HepG2 (cell line): ENCODE measurements around the gene FASTK. TPM values are rescaled to one million over a fixed set of nuclear protein-coding genes. Genes with fewer than 3 reads are reported as not detected.

Experiments
- POGZ ChIP-seq: sonication (generic); formaldehyde crosslinking; IDR thresholded peaks from 2 replicates; pipeline ENCODE4 v1.4.0; 2020; ENCODE audit warnings: mild to moderate bottlenecking, missing genetic modification reagents
- TCF7L2 ChIP-seq: IDR thresholded peaks from 2 replicates; pipeline ENCODE4 v1.6.1; 2011; ENCODE audit warnings: mild to moderate bottlenecking, low read depth, low read length, moderate library complexity
- ZBTB7B ChIP-seq: sonication (generic); formaldehyde crosslinking; IDR thresholded peaks from 2 replicates; pipeline ENCODE4 v1.4.0; 2020; ENCODE audit warnings: missing genetic modification reagents
- ZFP1 ChIP-seq: IDR thresholded peaks from 2 replicates; pipeline ENCODE4 v1.6.1; 2016
- ZNF232 ChIP-seq: sonication (generic); formaldehyde crosslinking; IDR thresholded peaks from 2 replicates; pipeline ENCODE4 v1.4.0; 2020; ENCODE audit warnings: missing genetic modification reagents, borderline replicate concordance
- ZNF383 ChIP-seq: sonication (generic); formaldehyde crosslinking; IDR thresholded peaks from 2 replicates; pipeline ENCODE4 v1.4.0; 2020; ENCODE audit warnings: missing genetic modification reagents, mild to moderate bottlenecking, borderline replicate concordance
- ZNF431 ChIP-seq: sonication (generic); formaldehyde crosslinking; IDR thresholded peaks from 2 replicates; pipeline ENCODE4 v1.9.0; 2022; ENCODE audit warnings: missing genetic modification reagents, low read depth, mild to moderate bottlenecking, borderline replicate concordance
- ZNF687 ChIP-seq: sonication (generic); formaldehyde crosslinking; IDR thresholded peaks from 2 replicates; pipeline ENCODE4 v1.5.1; 2020; ENCODE audit warnings: mild to moderate bottlenecking, missing genetic modification reagents, moderate library complexity
- polyA plus RNA-seq, 8 experiments: library from polyadenylated mRNA; depleted of rRNA in 3 of 8; stranded (reverse) in 7 of 8; unstranded in 1 of 8; fragments of >200 nt; fragmentation: Illumina TruSeq in 4 of 8; extraction: Trizol in 4 of 8; gene quantifications; 2 replicates each; pipeline versions ENCODE4 v1.2.1 to v1.2.3, GENCODE V29; 2011 to 2016; ENCODE audit warnings: low read depth in 4 of 8, missing spikeins in 1 of 8, mixed read lengths in 1 of 8; ENCODE audit not compliant: insufficient read depth in 1 of 8
- total RNA-seq, 5 experiments: library from RNA; depleted of rRNA; stranded (reverse); fragments of >200 nt; fragmentation: Illumina TruSeq; extraction: Trizol; gene quantifications; 2 replicates each; pipeline ENCODE4 v1.2.3, GENCODE V29; 2016; ENCODE audit warnings: low read depth in 1 of 5
- TF ChIP-seq, protein P1 (sequence below): IDR thresholded peaks from 2 replicates; pipeline ENCODE4 v1.6.1; 2016; ENCODE audit warnings: low read depth, control low read depth
- TF ChIP-seq, protein P2 (sequence below), 2 experiments: sonication (generic) in 1 of 2; formaldehyde crosslinking in 1 of 2; IDR thresholded peaks; 2 replicates each; pipeline versions ENCODE4 v1.4.0 to v1.6.1; 2016 to 2020; ENCODE audit warnings: borderline replicate concordance in 1 of 2, low read depth in 1 of 2, mild to moderate bottlenecking in 1 of 2, missing genetic modification reagents in 1 of 2
- TF ChIP-seq, protein P3 (sequence below): sonication (generic); formaldehyde crosslinking; IDR thresholded peaks from 2 replicates; pipeline ENCODE4 v1.4.0; 2020; ENCODE audit warnings: missing genetic modification reagents

FASTK gene
- total and polyA plus RNA-seq, 2 of the 13 experiments (the other 11 are each of a cell fraction or from before 2014, with no cell fraction given), result 52.9 to 55.7 TPM

DNA sequence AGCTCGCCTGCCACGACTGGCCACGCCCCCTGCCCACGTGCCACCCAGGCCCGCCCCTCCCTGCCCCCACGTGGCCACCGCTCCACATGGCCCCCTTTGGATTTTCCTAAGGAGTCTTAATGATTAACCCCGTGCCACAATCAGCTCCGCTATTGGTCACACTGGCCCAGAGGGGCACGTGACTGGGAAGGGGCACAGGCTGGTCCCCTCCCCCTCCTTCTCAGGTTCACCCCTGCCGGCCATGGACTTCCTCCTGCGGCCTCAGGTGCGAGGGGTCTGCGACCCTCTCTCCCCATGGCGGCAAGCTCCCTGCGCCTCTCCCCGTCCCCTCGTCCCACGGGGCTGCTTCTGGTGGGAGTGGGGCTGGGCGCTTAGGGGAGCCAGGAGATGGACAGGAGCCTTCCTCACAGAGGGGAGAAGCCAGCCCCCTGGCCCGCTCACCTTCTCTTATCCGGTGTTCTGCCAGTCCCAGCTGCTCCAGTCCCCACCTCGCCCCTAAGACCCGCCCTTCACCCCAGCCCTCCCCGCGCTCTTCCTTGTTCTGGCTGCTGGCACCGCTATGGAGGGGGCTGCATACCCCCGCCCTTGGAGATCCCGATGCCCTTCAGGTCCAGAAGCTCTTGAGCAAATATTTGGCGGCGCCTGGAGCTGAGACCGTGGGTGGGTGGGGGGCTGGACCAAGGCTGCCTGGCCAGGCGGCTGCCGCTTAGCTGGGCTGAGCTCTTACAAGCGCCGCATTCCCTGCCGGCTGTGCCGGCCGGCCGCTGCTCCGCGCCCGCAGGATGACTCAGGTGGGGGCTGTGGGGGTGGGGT is 18.0 kb downstream of the FASTK start (continued):
- TF ChIP-seq, protein P1, sequence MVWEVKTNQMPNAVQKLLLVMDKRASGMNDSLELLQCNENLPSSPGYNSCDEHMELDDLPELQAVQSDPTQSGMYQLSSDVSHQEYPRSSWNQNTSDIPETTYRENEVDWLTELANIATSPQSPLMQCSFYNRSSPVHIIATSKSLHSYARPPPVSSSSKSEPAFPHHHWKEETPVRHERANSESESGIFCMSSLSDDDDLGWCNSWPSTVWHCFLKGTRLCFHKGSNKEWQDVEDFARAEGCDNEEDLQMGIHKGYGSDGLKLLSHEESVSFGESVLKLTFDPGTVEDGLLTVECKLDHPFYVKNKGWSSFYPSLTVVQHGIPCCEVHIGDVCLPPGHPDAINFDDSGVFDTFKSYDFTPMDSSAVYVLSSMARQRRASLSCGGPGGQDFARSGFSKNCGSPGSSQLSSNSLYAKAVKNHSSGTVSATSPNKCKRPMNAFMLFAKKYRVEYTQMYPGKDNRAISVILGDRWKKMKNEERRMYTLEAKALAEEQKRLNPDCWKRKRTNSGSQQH (CRISPR knock-in tag), result no peak; the same call in 1 of the 2 replicates
- TF ChIP-seq ZNF232 (no peak; the same call in 1 of the 2 replicates), POGZ (CRISPR knock-in tag) (no peak), ZBTB7B (peak; percentile 58; the same call in 1 of the 2 replicates), ZNF383 (CRISPR knock-in tag) (no peak), ZFP1 (CRISPR knock-in tag) (0 out of 2 replicates have a peak, but pooled peaks have one; percentile 33), ZNF431 (CRISPR knock-in tag) (no peak), ZNF687 (CRISPR knock-in tag) (peak; percentile 86), TCF7L2 (no peak)
- TF ChIP-seq, protein P2, sequence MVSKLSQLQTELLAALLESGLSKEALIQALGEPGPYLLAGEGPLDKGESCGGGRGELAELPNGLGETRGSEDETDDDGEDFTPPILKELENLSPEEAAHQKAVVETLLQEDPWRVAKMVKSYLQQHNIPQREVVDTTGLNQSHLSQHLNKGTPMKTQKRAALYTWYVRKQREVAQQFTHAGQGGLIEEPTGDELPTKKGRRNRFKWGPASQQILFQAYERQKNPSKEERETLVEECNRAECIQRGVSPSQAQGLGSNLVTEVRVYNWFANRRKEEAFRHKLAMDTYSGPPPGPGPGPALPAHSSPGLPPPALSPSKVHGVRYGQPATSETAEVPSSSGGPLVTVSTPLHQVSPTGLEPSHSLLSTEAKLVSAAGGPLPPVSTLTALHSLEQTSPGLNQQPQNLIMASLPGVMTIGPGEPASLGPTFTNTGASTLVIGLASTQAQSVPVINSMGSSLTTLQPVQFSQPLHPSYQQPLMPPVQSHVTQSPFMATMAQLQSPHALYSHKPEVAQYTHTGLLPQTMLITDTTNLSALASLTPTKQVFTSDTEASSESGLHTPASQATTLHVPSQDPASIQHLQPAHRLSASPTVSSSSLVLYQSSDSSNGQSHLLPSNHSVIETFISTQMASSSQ (IDR thresholded peaks at IDR 0.05; ENCODE audit: low read depth), result peak; percentile 96
- TF ChIP-seq, protein P2 (CRISPR knock-in tag; IDR thresholded peaks at IDR 0.05; ENCODE audit: borderline replicate concordance), result peak; percentile 98
- TF ChIP-seq, protein P3, sequence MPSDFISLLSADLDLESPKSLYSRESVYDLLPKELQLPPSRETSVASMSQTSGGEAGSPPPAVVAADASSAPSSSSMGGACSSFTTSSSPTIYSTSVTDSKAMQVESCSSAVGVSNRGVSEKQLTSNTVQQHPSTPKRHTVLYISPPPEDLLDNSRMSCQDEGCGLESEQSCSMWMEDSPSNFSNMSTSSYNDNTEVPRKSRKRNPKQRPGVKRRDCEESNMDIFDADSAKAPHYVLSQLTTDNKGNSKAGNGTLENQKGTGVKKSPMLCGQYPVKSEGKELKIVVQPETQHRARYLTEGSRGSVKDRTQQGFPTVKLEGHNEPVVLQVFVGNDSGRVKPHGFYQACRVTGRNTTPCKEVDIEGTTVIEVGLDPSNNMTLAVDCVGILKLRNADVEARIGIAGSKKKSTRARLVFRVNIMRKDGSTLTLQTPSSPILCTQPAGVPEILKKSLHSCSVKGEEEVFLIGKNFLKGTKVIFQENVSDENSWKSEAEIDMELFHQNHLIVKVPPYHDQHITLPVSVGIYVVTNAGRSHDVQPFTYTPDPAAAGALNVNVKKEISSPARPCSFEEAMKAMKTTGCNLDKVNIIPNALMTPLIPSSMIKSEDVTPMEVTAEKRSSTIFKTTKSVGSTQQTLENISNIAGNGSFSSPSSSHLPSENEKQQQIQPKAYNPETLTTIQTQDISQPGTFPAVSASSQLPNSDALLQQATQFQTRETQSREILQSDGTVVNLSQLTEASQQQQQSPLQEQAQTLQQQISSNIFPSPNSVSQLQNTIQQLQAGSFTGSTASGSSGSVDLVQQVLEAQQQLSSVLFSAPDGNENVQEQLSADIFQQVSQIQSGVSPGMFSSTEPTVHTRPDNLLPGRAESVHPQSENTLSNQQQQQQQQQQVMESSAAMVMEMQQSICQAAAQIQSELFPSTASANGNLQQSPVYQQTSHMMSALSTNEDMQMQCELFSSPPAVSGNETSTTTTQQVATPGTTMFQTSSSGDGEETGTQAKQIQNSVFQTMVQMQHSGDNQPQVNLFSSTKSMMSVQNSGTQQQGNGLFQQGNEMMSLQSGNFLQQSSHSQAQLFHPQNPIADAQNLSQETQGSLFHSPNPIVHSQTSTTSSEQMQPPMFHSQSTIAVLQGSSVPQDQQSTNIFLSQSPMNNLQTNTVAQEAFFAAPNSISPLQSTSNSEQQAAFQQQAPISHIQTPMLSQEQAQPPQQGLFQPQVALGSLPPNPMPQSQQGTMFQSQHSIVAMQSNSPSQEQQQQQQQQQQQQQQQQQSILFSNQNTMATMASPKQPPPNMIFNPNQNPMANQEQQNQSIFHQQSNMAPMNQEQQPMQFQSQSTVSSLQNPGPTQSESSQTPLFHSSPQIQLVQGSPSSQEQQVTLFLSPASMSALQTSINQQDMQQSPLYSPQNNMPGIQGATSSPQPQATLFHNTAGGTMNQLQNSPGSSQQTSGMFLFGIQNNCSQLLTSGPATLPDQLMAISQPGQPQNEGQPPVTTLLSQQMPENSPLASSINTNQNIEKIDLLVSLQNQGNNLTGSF (CRISPR knock-in tag), result no peak
